Globus pallidus (tissue), 1 donor: ENCODE data around the gene KIF13A.
"Not testable (repeated sequence)": the region's sequence is repeated elsewhere in the genome, so short reads cannot be mapped to it uniquely, and the experiment has no call there.

ENCODE experiments used
- DNase-seq: peaks from one replicate; pipeline ENCODE4 v3.0.0-alpha.2; 2015; ENCODE audit warnings: low spot score

KIF13A gene

DNA sequence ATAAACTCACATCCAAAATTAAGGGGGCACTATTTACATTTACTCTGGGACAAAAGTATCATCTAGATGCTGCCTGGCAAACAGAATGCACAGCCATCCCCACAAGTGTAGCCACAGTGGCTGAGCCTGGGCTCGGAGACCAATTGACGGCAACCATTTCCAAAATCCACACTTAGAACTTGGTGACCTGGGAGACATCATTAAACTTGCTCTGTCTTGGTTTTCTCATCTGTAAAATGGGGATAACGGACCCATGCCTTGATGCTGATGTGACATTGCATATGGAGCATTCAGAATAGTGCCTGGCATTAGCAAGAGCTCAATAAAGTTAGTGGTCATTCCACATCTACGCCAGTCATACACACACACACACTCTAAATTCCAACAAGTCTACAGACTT lies 140.7 kb downstream of the KIF13A start:
- no peak for DNase-seq

DNA sequence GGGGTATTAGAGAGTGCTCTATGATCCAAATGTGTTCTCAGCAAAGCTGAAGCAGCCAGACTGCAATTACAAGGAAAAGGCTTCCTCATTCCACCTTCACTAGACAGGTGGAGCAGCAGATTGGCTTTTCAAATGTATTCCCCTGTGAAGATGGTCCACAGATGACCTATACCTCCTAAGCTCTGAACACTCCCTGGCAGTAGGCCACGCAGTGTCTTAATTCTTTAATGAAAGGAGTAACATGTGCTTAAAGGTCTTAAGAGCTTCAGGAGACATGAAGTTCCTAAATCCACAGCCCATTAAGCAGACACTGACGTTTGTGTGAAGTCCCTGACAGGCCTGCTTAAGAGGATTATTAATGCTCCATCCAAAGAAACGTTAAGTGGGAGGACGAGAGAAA lies 141.8 kb downstream of the KIF13A start:
- DNase-seq: no peak

DNA sequence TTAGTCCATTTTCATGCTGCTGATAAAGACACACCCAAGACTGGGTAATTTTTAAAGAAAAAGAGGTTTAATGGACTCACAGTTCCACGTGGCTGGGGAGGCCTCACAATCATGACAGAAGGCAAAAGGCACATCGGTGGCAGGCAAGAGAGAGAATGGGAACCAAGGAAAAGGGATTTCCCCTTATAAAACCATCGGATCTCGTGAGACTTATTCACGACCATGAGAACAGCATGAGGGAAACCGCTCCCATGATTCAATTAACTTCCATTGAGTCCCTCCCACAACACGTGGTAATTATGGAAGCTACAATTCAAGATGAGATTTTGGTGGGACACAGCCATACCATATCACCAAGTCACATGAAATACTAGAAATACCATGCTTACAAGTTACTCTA lies 142.5 kb downstream of the KIF13A start:
- not testable (repeated sequence) for DNase-seq

DNA sequence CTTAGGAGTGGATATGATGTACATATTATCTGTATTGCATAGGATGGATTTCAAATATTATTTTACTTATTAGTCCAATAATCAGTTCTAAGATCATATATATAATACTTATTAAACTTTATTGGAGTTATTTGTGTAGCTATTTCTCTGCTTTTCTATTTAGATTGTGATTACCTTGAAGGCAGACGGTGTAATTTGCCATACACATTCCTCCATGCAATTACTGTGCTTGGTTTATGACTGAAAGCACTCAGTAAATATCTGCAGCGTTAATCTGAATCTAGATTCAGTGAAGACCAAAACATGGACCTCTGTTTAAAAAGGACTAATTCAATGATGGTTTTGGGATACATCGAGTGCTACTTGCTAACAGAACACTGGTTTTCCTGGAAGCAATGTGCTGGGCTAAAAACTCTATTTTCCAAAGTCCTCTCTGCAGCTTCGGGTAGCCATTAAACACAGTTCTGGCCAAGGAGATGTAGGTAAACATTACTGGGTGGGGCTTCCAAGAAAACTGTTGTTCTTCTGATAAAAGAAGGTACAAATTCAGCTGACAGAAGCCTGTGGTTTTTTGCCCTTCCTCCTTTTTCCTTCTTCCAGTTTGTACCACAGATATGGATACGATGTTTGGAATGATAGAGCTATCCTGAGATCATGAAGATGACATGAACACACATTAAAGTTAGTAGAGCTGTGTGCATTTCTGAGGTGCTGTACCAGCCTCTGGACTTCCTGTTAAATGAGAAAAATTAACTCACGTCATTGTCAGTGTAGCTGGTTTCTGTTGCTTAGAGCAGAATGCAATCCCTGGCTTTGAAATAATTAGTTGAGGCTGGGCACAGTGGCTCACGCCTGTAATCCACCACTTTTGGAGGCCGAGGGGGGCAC lies 144.3 kb downstream of the KIF13A start:
- DNase-seq: no peak

DNA sequence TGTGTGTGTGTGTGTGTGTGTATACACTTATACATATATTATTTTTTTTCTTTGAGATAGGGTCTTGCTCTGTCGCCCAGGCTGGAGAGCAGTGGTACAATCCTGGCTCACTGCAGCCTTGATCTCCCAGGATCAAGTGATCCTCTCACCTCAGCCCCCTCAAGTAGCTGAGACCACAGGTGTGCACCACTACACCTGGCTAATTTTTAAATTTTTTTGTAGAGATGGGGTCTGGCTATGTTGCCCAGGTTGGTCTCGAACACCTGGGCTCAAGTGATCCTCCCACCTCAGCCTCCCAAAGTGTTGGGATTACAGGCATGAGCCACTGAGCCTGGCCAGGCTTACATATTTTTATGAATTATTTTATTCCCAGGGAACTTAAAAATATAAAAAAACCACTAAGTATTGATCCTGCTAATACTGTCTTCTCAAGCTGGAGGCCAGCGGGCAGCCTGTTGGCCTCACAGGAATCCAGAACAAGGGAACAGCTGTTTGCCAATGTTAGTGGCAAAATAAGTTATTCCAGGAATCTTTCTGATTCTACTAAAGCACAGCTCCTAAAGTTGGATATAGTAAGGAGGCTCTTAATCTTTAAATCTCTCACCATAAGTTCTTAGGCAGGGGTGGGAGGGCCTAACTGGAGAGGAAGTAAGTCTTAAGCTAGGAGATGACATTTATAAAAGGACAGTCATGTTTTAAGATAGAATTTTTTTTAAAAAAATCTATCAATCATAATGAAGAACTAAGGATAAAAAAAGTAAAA lies 145.2 kb downstream of the KIF13A start:
- no peak for DNase-seq

DNA sequence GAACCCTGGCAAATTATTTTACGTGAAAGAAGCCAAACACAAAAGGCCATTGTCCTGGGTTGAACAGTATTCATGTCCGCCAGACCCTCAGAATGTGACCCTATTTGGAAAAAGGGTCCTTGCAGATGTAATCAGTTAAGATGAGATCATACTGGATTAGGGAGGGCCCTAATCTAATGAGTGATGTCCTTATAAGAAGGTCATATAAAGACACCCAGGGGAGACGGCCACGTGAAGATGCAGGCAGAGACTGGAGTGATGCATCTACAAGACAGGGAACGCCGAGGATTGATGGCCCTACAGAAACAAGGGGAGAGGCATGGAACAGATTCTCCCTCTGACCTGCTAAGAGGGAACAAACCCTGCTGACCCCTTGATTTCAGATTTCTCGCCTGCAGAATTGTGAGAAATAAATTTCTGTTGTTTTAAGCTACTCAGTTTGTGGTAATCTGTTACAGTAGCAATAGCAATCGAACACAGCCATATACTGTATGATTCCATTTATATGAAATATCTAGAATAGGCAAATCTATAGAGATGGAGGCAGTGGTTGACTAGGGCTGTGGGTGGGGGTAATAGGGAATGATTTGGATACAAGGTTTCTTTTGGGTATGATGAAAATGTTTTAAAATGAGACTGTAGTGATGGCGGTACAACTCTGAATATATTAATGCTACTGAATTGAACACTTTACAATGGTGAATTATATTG lies 147.8 kb downstream of the KIF13A start:
- no peak for DNase-seq

DNA sequence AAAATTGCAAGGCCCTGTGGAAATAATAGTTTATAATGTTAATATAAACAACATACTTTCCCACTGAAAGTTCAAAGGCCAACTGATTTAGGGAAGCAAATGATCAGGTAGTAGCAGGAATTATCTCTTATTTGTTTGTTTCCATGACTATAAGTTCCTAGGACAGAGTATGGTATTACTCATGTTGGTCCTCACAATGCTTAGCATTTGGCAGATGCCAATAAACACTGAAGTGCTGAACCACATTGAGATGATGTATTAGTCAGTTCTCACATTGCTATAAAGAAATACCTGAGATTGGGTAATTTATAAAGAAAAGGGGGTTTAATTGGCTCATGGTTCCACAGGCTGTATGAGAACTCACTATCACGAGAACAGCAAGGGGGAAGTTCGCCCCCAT lies 151.1 kb downstream of the KIF13A start:
- no peak for DNase-seq

DNA sequence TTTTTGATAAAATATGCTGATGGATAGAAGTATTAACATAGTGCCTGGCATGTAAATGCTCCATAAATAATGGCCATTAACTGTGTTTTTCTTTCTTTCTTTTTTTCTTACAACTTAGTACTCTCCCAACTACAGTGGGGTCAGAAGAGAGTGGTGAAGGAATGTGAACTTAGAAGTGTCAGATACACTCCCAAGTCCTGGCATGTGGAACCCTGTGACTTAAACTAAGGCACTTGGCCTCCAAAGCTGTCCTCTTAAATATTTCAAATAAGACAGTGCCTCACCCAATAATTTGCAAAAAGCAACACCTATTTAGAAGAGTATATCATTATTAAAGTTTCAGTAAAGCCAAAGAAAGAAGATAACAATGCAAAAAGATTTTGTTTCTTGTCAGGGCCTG lies 151.7 kb downstream of the KIF13A start:
- DNase-seq: no peak

DNA sequence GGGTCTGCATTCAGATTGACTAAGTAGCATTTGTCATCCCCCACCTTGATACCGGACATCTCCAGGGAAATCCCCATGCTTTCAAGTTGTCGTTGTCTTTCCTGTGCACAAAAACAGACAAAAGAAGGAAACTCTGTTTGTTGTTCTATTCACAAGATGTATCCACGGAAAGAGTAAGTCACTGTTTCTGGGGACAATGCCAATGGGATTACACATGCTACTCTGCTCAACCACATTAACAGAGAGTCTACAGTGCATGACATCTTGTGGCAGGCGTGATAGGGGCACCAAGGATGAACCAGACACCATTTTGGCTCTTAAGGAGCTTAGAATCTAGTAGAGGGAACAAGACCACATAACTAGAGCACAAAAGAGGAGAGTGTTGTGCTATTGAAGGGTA lies 156.3 kb downstream of the KIF13A start:
- peak; percentile 77 for DNase-seq

DNA sequence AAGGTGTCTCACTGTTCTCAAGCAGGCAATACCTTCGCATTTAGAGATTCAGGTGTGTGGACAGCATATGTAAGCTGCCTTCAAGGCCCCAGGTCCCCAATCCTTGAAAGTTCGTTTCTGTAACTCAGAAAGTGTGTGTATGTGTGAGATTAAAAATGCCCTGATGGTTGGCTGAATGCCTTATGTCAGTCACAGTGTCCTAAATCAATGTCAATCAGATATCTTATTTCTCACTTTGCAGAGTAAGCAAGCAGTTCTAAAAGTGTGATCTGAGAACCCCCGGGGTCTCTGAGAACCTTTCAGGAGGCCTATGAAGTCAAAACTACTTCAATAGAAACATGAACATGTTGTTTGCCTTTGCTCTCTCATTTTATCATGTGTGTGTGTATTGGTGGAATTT lies 157.5 kb downstream of the KIF13A start:
- DNase-seq: no peak

DNA sequence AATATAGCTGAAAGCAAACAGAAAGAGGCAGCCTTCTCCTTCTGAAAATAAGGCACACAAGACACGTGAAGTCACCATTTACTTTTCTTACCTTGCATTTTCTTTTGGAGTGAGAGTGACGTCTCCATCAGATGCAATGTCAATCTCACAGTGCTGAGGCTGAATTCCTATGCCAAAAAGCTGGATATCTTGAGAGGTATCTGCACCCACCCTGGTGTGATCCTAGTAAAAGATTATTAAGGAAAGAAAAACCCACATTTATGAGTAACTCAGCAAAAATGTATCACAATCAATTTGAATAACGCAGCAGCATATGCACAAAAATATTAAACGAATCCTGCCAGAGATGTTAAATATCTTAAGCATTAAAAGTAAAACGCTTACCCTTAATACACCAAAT lies 159.3 kb downstream of the KIF13A start:
- no peak for DNase-seq

DNA sequence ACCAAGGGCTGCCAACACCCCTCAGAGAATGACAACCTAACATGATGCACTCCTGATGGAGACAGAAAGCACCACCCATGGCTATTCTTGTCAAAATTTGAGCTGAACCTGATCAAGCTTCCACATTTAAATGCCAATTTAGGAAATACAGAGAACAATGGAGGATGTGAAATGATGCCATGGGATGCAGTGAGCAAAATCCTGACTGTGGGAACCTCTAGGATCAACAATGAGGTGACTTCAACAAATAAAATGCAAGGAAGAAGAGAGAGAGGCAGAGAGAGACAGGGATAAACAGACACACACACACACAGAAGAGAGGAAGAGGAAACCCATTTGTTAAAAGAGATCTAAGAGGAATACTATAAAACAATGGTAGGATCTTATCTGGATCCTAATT lies 161.1 kb downstream of the KIF13A start:
- no peak for DNase-seq

DNA sequence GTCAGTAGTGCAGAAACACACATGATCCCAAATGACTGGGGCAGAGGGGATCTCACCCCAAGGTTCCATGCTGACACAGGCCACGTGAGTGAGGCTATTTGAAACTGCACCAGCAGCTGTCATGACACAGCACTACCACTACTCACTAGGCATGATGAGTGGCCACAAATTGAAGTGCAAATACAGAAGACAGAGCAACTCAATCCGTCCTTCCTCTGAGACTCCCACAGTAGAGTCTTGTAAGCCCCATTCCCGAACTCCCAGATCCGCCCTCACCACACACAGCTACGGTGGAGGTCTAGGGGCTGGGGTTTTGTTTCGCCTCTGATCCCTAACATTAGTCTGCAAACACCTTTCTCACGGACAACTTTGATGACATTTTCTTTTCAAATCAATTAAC lies 167.4 kb downstream of the KIF13A start:
- DNase-seq: peak; percentile 46

DNA sequence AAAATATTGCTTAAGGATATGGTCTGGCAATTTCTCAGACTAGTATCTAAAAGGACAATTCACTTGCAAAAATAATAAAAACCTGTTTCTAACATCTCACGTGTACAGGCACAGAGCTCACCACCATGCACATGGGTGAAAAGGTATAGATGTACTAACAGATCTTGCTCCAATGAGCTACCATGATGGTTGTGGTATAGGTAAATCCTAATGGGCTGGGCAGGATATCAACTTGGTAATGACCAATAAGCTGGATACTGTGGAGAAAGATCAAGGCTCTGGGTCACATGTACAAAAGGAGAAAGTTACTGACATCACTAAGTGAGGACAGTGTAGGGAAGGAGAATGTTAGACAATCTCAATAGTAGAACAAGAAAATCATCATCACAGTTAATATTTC lies 169.7 kb downstream of the KIF13A start:
- no peak for DNase-seq

DNA sequence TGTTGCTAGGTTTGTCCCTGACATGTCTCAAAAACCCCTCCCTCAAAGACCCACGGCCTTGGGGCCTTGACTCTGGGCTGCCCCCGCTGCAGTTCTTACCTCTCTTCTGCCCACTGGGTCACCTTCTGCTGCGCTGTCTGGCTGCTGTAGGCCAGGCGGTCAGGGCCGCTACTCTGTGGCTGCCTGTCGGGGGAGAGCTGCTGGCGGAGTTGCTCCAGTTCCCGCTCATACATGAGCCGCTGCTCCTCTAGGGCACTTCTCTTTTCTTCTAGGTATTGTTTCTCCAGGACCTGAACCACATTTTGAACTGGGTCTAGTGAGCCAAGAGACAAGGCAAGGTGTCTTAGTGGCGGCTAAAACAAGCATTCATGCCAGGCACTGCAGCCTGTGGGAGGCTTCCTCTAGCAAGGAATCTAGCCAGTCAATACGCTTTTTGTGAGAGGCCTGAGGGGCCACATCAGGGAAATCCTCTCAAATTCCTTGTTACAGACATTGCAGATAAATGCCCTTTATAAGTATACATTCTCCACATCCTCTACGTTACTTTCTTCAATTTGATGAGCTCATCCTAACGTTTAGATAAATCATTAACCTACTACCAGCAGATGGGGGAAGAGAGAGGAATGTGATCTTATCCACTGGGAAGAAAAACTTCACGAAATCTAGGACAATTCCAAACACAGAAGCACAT lies 170.4 kb downstream of the KIF13A start:
- DNase-seq: no peak

DNA sequence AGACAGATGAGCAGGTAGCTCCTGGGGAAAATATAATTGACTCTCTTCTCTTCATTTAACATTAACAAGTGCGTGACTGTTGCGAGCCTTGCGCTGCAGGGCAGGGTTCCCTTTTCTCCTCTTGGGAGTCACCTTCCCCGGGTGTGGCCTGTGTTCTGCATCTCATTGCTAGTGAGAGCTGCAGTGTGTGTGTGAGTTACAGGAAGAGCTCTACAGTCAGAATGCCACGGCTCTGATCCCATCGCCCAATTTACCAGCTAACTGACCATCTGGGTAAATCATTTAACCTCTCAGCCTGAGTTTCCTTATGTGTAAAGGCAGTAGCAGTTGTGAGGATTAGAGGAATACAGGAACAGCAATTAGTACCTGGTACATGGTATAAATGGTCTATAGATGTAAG lies 173.9 kb downstream of the KIF13A start:
- no peak for DNase-seq

DNA sequence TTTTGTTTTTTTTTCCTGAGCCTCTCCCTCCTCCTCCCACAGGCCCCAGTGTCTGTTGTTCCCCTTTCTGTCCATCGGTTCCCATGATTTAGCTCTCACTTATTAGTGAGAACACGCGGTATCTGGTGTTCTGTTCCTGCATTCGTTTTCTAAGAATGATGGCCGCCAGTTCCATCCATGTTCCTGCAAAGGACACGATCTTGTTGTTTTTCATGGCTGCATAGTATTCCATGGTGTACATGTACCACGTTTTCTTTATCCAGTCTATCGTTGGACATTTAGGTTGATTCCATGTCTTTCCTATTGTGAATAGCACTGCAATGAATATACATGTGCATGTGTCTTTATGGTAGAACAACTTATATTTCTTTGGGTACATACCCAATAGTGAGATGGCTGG lies 175.1 kb downstream of the KIF13A start:
- no peak for DNase-seq

DNA sequence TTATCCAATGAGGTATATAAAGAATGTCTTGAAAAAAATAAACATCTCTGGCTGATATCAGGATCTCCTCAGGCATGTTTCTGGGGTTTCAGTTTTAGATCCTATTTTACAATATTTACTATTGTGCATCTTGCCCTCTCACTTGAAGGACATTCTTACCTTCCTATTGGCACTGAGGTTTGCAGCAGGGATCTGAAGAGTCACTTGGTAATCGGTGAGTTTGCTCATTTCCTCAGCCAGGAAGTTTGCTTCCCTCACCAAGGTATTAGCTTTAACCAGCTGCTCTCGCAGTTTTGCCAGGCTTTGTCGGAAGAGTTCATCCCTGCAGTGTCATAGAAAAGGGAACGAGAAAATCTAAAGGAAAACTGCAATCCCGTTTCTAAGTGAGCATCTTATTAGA lies 178.8 kb downstream of the KIF13A start:
- DNase-seq: no peak

DNA sequence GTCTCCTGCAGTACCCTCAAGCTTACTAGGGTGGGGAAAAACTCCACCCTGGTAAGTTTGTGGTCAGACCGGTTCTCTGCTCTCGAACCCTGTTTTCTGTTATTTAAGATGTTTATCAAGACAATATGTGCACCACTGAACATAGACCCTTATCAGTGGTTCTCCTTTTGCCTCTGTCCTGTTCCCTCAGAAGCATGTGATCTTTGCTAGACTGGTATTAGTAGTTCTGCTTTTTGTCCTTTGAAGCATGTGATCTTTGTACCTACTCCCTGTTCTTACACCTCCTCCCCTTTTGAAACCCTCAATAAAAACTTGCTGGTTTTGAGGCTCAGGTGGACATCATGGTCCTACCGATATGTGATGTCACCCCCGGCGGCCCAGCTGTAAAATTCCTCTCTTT lies 180.0 kb downstream of the KIF13A start:
- not testable (repeated sequence) for DNase-seq

DNA sequence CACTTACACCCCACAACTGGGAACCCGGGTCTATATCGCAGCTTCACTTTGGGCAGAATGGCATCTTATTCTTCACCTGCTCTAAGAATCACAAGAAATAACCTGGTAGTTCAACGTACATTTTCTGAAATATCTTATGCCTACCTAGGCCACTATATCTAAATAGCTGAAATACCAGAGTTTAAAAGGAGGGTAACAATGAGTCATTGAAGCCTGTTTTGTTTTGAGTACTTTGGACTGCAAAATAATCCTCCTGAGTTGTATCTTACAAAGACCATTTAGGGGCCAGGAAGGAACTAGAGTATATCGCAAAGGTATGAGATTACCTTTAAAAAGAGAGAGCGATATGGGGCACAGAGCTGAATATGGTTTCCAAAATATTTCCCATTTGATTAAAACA lies 184.0 kb downstream of the KIF13A start:
- no peak for DNase-seq

DNA sequence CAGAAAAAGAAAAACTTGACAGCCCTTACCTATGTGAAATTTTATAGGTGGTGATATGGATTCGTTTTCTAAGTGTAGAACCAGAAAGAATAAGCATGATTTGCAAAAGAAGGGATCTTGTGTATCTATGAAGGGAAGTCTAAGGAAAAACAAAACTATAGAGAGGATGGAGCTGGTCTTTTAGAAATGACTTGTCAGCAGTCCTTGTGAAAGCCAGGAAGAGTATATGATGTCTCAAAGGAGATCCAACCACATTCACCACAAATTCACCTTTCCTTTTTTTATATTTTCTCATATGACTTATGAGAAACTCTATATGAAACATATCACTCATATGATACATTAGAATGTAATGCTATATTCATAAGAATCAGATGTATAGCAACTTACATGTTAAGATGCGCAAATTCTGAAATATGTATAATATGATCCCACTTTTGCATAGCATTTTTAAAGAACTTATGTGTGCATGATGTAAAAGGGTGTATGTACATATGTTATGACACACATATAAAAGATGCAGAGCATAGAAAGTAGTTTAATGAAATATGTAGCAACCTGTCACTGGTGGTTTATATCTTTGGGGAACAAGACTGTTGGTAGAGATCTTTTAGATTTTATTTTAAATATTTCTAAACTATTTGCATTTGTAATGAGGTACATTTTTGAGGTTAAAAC lies 188.8 kb downstream of the KIF13A start:
- DNase-seq: no peak

DNA sequence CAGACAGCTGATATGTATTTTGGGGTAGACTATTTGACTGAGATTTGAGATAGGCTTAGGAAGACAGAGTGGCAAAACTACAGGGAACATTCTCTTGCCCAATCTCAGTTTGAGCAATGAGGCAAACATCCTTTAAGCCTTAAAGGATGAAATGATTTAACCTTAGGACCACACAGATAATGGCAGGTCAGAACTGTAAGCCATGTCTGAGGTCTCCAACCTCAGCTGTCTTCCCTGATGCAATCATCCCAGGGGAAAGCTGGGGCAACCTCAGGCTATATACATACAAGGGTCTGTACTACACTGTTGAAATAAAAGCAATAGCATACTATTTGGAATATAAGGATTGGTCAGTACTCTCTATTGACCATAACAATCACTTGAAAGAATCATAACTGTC lies 196.9 kb downstream of the KIF13A start:
- no peak for DNase-seq
